Occipital lobe (tissue), 2 donors: ENCODE measurements around the gene CNDP1. TPM values are rescaled to one million over a fixed set of nuclear protein-coding genes. Genes with fewer than 3 reads are reported as not detected.
"Not testable (repeated sequence)": the region's sequence is repeated elsewhere in the genome, so short reads cannot be mapped to it uniquely, and the experiment has no call there.

Experiments
- DNase-seq: peaks from one replicate; lab custom pipeline; 2025; lab: John Stamatoyannopoulos, UW
- total RNA-seq: library from RNA; depleted of rRNA; stranded (reverse); fragments of >200 nt; gene quantifications from one replicate; pipeline ENCODE4 v1.2.3, GENCODE V29; 2014

Gene CNDP1
- total RNA-seq, 1 donor from 2014 or later = 0.16 TPM

- no peak for DNase-seq
Measured at GRCh38 chr18:74520096-74520833, 14.0 kb upstream of the CNDP1 start.

- DNase-seq = no peak
Measured at GRCh38 chr18:74521068-74521725, 13.1 kb upstream of the CNDP1 start.

GRCh38 chr18:74522635-74523548, 11.4 kb upstream of the CNDP1 start:
- DNase-seq = no peak

GRCh38 chr18:74524097-74524496, 10.2 kb upstream of the CNDP1 start:
- peak; percentile 29 for DNase-seq

- DNase-seq = not testable (repeated sequence)
Measured at GRCh38 chr18:74524915-74525314, 9.4 kb upstream of the CNDP1 start.

- DNase-seq = no peak
Measured at GRCh38 chr18:74525741-74526140, 8.6 kb upstream of the CNDP1 start.

GRCh38 chr18:74526488-74526887, 7.8 kb upstream of the CNDP1 start:
- no peak for DNase-seq

- no peak for DNase-seq
Measured at GRCh38 chr18:74528478-74528877, 5.8 kb upstream of the CNDP1 start.

GRCh38 chr18:74528913-74529312, 5.4 kb upstream of the CNDP1 start:
- DNase-seq = no peak

- no peak for DNase-seq
Measured at GRCh38 chr18:74529378-74529777, 4.9 kb upstream of the CNDP1 start.

GRCh38 chr18:74529811-74530583, 4.3 kb upstream of the CNDP1 start:
- no peak for DNase-seq

GRCh38 chr18:74530584-74530862, 3.8 kb upstream of the CNDP1 start:
- DNase-seq = no peak

GRCh38 chr18:74531043-74531442, 3.3 kb upstream of the CNDP1 start:
- DNase-seq = no peak

- no peak for DNase-seq
Measured at GRCh38 chr18:74532511-74533025, 1.7 kb upstream of the CNDP1 start.

- no peak for DNase-seq
Measured at GRCh38 chr18:74533666-74534065, 634 bp upstream of the CNDP1 start.

- no peak for DNase-seq
Measured at GRCh38 chr18:74534981-74535649, 815 bp downstream of the CNDP1 start.

- DNase-seq = no peak
Measured at GRCh38 chr18:74539289-74539688, 5.0 kb downstream of the CNDP1 start.

- DNase-seq = no peak
Measured at GRCh38 chr18:74540652-74541421, 6.5 kb downstream of the CNDP1 start.

- peak; percentile 26 for DNase-seq
Measured at GRCh38 chr18:74541703-74542555, 7.6 kb downstream of the CNDP1 start.
